ENCODE measurements around the gene GOLGA6C.
"Not testable (repeated sequence)": the region's sequence is repeated elsewhere in the genome, so short reads cannot be mapped to it uniquely, and the experiment has no call there.

GOLGA6C gene

DNA sequence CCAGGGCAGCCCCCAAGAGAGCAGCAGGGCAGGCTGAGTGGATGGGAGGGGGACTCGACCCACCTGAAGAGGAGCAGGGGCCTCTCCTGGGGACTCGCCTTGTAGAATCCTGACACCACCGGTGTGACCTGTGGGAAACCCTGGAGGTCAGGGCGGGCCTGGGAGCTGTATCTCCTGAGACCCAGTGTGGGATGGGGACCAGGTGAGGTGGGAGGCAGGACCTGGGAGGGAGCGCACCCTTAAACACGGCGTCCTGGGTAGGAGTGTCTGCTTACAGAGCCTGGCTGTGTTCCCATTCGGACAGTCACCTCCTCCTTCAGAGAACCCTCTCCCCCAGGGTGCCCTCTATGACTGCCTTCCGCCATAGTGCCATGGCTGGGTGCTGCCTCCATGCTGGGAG is 29.3 kb upstream of the GOLGA6C start:
- DNase-seq: no peak

DNA sequence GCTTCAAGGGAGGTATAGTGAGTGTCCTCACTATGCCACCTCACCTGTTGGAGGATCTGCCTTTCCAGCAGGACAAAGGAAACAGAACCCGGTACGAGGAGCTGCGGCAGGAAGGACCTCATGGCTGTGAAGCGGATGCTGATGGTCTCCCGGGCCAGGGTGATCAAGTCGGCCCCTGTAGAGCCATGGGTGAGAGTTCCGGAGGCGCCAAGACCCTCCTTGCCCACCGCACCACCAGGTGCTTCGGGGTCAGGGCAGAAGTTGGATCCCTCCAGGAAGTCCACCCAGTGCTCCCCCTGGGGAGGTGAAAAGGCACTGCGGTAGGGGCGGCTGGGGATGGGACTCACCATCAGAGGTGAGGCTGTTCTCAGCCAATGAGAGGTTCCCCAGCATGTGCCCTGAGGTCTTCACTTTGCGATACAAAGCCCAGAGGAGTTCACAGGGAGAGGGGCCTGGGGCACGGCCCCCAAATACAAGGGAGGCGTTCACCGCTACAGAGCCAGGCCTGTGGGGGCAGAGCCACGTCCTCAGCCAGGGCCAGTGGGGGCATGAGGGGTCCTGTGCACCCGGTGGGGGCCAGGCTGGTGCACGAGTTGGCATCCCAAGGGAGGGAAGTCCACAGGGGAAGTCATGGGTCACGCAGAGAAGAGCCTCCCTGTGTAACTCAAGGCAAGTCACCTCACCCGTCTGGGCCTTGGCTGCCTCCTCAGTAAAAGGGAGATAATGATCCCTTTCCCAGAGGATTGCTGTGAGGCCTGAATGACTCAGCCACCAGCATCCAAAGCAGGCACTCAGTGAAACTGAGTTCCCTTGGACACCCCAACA is 28.7 kb upstream of the GOLGA6C start:
- no peak for DNase-seq

DNA sequence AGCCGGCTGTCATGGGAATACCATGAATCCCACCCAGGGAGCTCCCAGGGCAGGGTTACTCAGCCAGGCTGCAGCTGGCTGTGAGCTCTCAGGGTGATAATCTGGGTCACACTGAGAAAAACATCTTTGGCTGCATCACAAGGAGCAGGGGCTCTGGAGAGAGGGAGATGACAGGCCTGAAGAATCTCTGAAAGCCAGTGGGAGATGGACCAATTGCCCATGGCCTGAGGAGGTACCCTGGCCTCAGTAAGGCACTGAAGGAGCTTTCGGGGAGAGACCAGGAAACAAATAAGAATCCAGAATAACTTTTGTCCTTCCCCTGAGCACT is 28.2 kb upstream of the GOLGA6C start:
- no peak for DNase-seq

DNA sequence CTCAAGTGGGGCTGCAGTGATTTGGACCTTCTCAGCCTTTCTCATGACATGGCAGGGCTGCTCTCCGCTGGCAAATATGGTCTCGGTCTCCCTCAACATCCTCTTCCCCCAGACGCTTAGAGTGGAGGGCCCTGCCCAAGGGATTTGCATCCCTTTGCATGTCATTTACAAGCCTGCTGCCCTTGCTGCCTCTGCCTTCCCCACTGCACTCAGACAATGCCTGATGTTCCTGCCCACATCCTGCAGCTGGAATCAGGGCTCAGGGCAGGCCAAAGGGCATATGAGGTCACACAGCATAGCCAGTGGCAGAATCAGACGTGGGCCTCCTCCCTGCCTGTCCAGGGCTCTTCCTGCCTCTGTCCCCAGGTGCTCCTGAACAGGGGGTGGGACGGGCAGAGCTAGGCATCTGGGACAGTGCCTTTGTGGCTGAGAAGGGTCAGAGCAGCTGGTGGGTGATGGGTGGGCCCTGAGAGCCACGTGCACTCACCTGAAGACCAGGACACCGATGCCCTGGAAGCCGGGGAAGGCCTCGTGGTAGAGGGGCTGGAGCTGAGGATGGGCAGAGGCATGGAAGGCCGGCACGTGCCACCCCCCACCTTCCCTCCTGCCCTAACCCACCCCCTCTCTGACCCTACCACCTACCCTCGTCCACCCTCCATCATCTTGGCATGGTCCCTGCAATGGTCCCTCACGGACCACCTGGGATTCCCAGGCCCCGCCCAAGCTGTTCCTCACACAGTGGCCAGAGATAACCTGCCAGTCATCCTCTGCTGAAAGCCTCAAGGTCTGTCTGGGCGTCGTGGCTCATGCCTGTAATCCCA is 27.4 kb upstream of the GOLGA6C start:
- no peak for DNase-seq

DNA sequence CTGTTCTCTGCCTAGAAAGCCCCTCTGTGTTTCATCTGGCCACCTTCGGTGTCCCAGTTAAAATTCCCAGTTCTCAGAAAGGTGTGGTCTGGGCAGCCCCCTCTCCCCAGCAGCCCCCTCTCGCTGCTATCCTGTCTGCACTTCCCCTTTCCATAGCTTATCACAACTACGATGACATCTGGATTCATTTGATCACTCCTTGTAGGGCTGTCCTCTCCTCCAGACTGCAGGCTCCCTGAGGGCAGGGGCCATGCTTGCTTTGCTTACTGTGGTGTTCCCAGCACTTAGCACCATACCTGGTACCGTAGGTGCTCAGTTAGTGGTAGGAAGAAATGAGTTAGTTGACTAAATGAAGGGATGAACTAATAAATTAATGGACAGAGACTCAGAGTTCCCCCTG is 26.3 kb upstream of the GOLGA6C start:
- DNase-seq: no peak

DNA sequence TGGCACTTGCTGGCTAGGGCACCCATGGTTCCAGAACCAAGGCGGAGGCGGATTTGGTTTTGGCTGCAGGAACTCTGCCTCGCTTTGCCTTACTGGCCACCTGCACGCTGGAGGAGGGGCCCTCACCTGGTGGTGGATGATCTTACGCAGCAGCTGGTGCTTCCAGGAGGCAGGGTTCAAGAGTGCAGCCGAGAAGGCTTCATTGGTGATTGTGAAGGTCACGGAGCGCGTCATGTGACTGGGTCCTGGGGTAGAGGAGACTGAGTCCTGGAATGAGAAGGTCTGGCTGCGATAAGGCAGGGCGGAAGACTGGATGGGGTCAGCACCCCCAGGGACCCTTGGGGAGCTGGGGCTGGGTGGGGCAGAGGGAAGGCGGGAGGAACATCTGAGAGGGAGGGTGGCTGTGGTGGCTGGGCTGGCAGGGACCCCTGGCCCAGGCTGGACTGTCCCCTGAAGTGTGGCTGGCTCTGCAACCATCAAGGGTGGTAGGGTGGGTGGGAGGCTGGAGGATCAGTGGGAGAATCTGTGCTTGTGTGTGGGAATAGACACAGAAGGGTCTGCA is 25.8 kb upstream of the GOLGA6C start:
- DNase-seq: no peak

DNA sequence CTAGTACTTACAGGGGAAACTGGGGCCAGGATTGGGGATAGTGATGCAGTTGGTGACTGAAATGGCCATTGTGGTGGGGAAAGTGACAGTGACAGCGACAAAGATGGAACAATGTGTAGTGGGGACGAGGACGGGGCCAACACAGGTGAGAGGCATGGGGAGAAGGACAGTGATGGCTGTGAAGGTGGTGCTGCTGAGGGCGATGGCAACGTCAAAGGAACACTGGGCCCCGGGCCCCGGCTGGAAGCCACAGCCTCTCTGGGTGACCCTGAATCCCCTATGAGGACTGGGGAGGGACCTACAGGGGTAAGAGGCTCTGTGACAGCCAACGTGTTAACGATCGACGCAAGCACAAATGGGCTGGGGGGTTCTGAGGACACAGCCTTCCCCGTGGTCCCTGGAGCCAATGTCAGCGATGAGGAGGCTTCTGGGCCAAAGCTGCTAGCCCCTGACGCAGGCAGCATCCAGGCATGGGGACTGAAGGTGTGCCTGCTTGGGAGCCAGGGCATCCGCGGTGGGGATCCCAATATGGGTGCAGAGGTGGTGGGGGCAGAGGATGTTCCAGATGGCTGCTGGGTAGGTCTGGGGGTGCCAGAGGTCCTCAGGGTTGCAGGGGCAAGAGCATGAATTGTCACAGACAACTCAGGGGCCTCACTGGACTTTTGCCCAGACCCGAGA is 25.2 kb upstream of the GOLGA6C start:
- no peak for DNase-seq

DNA sequence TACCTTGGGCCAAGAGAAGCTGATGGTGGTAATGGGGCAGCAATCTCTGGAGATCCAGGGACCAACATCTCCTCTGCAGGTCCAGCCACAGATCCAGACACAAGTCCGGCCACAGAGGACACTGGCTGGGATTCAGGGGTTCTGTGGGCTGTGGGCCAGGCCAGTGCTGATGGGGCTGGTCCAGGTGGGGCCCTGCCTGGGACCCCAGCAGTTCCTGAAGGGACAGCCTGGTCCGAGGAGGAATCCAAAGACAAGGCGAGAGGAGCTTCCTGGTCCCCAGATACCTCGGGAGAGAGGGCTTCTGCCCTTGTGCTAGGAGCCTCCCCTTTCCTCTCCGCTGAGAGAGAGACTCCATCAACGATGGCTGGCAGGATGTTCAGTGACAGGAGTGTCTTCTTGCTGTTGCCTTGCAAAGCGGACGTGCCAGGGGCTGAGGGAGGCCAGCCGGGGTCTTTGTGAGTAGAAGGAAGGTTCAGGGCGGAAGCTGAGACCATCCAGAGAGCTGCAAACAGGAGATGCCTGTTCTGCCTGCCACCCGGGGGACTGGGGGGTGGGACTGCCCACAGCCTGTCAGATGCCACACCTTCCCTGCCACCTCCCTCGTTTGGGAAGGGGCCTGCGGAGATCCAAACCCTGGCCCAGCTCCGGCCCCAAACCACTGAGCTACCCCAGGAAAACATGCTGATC is 24.5 kb upstream of the GOLGA6C start:
- DNase-seq: no peak

DNA sequence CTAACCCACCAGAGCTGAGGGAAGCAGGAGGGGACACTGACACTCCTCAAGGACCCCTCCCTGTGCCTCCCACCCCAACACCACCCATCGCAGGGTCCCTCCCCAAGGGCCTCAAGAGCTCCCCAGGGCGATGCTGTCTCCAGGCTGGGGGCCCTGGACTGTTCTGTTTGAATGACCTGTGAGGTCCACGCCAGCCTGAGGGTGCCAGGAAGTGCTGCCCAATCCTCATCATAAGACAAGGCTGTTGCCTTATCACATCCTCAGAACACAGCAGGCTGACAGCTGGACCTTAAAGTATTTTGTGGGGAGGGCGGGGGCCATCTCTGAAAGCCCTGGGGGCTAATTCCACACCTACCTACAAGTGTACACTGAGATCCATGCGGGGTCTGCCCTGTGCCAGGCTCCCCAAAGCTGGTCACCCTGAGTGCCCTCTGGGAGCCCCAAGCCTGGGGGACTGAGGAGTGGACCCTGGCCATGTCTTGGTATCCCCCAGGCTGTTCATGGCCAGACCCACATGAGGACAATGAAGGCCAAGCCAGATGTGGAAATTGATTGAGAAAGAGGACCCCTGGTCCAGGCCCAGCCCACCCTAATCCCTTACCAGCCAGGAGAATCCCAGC is 23.8 kb upstream of the GOLGA6C start:
- DNase-seq: no peak

DNA sequence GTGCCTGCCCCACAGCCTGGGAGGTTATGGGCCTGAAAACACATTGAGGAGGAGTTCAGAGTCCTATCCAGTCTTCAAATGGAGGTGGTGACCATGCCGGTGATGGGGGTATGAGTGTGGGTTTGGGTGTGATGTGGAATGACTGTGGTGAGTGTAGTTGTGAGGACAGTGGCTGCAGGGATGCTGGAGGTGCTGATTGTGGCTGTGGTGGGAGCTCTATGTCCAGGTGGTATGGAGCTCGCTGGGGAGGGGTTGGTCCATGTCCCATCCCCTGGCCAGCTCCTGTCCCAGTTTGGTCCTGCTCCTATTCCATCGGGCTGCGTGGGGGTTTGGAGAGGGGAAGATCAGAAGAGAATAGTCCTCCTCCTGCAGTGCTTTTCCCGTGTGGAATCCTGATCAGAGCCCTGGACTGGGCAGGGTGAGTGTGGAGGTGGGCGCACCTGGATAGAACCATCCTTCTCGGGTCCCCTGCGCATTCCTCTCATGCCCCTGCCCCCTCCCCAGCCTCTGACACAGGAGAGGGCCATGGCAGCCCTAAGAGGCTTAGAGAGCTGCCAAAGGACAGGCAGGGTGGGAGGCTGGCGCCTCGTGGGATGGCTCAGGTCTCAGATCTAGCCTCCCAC is 23.0 kb upstream of the GOLGA6C start:
- DNase-seq: no peak

DNA sequence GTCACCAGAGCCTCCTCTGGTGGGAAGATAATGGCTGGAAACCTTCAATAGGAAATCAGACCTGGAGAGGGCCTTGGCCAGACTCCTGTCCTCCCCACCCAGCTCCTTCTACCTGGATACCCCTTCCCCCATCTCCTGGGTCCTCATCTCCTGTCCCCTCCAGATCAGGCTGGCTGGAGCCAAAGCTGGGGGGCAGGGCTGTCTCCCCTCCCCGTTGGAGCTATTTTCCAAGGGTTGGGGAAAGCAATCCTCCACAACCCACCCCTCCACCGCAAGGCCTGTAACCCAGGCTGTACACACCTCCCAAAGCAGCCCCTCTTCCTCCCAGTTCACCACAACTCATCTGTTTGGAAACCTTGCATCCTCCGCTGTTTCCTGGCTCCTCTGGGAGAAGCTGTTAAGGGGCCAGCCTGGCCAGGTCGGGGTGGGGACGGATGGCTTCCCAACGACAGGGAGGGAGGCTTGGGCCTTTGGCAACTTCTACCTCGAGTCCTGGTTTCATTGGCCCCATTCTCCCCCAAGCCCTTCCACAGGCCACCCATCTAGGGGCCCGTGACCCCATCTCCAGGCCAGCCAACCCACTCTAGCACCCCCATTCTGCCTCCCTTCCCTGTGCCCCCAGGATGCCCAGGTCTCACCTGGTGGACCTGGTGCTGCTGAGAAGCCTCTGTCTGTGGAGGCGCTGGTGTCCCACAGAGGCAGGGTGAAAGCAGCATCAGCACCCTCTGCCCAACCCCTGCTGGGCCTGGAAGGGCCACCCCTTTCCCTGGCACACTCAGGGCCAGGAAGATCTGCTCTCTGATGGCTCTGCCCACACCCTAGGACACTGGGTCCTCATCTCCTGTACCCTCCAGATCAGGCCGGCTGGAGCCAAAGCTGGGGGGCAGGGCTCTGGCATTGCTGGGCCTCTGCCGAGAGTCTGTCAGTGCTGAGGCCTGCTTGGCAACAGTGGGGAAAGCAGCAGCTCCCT is 22.1 kb upstream of the GOLGA6C start:
- DNase-seq: no peak

DNA sequence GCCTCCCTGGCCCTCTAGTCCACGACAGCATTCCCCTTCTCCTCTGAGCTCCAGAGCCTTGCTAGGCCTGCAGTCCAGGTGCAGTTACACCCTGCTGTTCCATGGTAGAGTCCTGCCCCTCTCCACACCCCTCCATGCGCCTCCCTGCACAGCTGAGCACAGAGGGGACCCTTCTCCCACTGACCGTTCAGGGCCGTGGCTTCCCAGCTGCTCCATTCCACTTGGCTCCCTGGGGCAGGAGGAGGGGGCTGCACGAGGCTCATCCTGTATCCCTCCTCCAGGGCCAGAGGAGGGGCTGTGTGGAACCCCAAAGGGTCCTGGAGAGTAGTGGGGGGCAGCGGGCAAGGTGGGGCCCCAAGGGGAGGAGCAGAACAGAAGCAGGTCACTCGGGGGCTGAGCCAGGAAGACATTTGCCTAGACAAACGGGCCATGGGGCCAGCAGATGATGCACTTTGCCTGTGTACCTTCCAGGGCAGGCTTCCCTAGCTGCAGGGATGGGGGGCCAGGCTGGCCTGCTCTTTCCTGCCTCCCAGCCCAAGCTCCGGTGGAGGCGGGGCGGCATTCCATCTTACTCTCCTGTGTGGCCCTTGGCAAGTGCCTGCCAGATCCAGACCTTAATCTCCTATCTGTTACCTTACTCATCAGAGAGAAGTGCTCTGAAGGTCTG is 20.7 kb upstream of the GOLGA6C start:
- no peak for DNase-seq

DNA sequence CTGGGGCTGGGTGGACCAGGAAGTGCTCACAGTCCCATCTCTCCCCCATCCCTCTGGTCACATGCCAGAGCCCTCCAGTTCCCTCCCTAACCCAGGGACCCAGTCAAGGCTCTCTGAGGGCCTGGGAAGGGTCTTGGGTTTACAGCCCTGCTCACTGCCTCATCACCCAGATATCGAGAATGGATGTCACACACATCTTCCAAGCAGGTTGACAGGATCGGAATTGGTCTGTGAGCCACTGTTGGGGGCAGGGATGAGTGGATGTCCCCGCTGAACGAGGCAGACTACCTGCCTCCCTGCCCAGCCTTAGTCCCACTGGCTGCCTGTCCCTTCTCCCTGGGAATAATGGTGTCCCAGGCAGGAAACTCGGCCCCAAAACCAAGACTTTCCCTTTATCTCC is 20.0 kb upstream of the GOLGA6C start:
- DNase-seq: no peak

DNA sequence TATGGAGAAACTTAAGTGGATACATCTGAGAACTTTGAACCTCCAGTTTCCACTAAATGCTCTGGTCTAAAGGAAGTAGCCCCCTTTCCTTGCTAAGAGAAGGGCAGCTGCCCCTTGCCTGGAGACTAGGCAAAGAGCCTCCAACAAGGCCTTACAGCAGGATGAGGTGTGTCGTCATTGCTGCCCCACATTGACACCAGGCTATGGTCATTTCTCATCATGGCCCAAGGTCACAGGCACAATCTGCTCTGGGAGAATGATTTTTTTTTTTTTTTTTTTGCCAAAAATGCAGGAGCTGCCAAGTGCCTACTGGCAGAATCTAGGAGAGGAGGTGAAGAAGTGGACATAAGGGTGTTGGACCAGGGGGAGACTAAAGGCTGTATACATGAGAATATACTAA is 12.4 kb upstream of the GOLGA6C start:
- DNase-seq: not testable (repeated sequence)

DNA sequence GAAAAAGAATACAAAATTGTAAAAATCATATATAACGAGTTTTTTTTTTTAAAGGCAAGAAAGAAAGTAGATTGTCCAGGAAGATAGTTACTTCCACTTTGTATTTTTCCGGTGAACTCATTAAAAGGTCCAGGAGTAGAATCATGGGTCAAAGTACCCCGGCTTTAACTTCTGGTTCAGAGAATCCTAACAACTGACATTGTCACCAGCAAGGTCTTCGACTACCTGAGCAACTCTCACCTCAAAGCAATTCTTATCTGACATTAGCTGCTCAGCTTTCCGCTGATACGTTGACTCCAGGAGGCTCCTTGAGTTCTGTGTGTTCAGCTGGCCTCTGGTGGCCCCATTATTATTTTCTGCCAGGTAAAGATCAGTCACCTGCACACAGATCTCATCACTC is 9.1 kb upstream of the GOLGA6C start:
- DNase-seq: not testable (repeated sequence)

DNA sequence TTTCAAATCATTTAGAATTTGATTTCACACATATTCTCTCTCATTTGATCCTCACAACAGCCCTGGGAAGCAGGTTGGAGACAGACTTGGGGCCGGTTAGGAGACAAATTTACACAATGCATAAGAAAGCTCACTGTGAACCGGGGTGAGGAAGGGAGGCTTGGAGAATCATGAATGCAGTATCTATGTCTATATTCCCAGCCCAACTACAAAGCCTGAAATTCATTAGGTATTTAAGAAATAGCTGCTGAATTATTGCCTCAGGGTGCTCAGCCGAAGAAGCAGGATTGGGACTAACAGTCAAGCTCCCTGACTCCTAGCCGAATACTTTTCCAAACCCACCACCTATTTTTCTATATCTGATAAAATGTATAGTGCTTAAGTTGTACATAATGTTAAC is 8.4 kb upstream of the GOLGA6C start:
- no peak for DNase-seq

DNA sequence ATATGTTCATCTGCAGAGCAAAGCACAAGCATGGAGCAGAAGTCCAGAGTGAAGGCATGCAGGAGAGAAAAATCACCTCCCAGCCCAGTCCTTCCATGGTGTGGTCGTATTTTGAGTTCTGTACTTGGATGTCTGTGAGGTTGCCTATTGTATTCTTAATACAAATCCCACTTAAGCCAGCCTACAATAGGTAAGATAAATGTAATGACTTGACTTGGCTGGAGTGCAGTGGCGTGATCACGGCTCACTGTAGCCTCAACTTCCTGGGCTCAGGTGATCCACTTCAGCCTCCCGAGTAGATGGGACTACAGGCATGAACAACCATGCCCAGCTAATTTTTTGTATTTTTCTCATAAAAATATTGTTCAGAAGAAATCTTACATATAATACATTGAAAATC is 6.8 kb upstream of the GOLGA6C start:
- not testable (repeated sequence) for DNase-seq

DNA sequence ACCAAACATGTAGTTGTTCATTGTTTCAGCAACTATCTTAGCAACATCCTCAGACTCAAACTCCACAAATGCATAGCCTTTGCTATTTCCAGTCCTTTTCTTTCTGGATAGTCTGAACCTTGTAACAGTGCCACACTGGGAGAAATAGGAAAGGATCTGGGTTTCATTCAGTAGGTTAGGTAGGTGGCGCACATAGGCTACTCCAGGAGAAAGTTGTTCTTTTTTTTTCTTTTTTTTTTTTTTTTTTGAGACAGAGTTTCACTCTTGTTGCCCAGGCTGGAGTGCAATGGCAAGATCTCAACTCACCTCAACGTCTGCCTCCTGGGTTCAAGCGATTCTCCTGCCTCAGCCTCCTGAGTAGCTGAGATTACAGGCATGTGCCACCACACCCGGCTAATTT is 5.8 kb upstream of the GOLGA6C start:
- DNase-seq: not testable (repeated sequence)

DNA sequence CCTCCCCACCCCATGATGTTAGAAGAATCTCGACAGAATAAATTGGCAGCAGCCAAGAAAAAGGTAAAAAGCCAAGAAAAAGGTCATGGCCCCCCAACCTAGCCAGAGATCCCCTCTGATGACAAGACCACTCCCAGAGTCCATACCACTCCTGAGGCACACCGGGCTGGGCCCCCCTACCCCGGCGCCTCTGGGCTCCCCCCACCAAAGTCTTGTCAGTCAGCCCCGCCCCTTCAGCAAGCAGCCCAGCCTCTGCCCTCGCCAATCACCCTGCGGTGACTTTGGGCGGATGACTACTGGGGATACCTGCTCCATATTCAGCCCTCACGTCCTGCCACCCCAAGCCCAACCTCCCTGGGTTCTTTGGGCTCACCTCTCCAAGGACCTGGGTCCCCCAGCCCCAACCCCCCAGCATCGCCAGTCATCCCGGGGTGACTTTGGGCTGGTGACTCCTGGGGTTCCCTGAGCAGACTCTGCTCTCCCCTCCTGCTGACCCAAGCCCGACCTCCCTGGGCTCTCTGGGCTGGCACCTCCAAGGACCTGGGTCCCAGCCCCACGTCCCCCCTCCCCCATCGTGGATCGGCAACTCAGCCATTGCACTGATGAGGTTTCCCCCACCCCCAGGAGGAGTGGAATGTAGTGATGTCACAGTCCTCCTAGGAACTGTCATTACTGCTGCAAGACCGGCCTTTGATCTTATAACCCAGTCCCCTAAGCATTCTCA is 648 bp downstream of the GOLGA6C start:
- not testable (repeated sequence) for DNase-seq

Measured in activated CD4-positive, alpha-beta T cell treated with anti-CD3 and anti-CD28 coated beads, Interleukin-2, Interleukin-6, amounts not matched to agents 100 ng/mL and 50 ng/mL, durations not matched to agents 16 hours and 8 hours (primary cell).